GM21529 (cell line): ENCODE measurements around the gene IFNK.
A peak's percentile ranks its signal among the peaks of the same experiment; 100 is the strongest.
"Not testable (repeated sequence)": the region's sequence is repeated elsewhere in the genome, so short reads cannot be mapped to it uniquely, and the experiment has no call there.

Experiments used
- ATAC-seq: cut with Tn5 transposase; IDR thresholded peaks from one replicate; pipeline ENCODE4 v1.9.1; 2021; ENCODE audit not compliant: unreplicated experiment

Gene IFNK, protein sequence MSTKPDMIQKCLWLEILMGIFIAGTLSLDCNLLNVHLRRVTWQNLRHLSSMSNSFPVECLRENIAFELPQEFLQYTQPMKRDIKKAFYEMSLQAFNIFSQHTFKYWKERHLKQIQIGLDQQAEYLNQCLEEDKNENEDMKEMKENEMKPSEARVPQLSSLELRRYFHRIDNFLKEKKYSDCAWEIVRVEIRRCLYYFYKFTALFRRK

GRCh38 chr9:27524236-27524635 lies at the start of gene IFNK:
TSS of gene IFNK (plus strand) at chr9:27524290. CDS start at chr9:27524337, 47 bp downstream.
- ATAC-seq: no peak

DNA sequence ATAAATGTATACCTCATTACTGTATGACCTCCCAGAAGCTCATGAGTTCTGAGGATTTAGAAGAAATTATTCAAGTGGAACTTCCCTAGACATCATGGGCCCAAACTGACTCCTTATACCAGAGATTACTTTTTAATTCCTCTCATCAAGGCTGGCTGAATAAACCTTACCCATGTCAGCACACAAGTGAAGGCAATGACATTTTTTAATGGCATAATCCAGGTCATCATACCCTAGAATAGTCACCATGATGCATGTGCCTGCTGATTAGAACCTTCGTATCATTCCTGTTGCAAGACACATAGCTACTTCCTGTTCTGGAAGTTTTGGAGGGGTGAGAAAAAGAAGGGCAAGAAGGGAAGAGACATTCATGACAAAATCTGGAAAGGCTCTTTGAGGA lies 49.8 kb upstream of the IFNK start:
- ATAC-seq: no peak

DNA sequence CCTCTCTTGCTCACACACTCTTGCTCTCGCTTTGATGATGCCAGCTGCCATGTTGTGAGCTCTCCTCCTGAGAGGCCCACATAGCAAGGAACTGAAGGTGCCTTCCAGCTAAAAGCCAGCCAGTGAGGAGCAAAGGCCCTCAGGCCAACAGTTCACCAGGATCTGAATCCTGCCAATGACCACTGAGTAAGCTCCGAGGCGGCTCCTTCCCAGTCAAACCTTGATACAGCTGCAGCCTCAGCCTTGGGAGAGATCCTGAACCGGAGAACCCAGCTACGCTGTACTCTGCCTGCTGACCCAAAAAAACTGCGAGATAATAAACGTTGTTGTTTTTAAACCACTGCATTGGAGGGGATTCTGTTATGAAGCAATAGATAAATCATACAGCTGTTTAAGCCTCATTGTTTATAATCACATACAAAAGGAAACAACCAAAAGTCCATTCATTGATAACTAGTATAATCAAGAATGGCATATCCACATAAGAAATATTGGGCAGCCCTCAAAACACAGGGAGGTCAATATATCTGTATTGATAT lies 49.0 kb upstream of the IFNK start:
- no peak for ATAC-seq

DNA sequence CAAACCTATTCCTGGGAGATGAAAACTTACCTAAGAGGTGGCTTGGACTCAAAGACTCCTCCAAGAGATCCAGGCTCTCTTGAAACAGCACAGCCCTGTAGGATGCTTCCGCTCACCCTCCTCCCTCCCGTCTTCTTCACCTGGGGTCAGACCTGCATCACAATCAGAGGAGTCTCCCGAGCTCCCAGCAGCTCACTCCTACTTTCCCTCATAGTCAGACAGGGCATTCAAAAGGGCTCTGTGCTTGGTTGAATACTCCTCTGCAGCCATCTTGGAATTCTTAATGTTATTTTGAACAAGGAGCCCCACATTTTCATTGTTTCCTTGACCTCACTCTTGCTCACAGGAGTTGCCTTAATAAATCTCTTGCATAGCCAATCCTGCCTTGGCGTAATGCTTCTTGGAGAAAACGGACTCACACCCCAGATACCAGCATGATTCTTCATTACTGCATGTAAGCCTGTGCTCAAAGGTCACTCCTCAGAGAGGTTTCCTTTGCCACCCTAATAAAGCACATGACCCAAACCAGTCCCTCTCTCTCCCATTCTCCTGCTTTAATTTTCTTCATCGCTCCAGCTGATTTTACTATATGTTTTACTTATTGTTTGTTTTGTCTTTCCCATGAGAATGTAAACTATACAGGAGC lies 47.1 kb upstream of the IFNK start:
- ATAC-seq: no peak

- ATAC-seq: no peak
Observed at GRCh38 chr9:27478322-27478721, 45.8 kb upstream of the IFNK start.

DNA sequence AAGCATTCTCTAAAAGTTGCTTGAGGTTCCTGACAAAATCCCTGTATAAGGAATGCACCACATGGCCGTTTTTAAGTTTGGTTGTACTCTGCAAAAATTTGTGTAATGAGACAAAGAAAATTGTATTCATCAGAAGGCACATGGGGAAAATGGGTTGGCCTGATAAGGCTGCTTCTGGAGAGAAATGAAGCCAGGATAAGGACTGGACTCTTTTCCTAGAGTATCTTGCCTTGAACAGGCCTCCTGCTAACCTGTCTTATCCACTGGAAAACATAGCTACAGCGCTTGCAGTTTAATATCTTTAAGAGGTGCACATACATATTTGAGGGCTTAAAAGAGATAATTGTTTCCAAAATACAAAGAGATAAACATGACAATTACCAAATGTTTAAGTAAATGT lies 41.4 kb upstream of the IFNK start:
- ATAC-seq: no peak

DNA sequence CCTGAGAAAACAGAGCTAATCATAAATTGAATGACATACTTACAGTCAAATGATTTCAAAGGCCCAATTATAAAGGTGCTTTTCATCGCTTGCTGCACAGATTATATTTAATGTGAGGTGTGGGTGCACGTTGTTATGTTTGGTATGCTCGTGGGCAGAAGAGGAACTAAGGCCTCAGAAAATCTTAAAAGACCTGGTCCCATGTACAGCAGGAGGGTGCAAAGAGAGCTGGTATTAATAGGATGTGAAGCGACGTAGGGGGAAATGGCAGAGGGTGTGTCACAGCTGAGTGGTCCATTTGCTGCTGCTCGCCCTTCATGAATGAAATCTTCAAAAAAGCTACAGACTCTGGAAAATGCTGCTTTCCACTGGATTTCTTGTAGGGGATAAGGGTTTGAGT lies 40.5 kb upstream of the IFNK start:
- no peak for ATAC-seq

DNA sequence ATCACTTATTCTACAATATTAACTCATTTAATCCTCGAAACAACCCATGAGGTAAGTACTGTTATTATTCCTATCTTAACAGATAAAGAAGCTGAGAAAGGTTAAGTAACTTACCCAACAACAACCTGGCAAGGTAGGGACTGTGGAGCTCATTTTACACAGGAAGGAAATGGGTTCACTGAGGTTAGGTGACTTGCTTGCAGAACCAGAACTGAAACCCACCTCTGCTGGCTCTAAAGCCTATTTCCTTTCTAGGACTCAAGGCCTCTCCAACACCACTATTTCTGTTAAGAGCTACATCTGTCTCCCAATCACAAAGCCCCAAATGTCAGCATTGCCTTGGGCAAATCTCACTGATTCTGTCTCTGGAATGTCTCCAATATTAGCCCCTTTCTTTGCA lies 38.9 kb upstream of the IFNK start:
- peak; percentile 88 for ATAC-seq

GRCh38 chr9:27487128-27487640 lies 36.9 kb upstream of the IFNK start:
- no peak for ATAC-seq

GRCh38 chr9:27487927-27488326 lies 36.2 kb upstream of the IFNK start:
- no peak for ATAC-seq

- peak; percentile 79 for ATAC-seq
Observed at GRCh38 chr9:27489087-27489876, 34.8 kb upstream of the IFNK start.

DNA sequence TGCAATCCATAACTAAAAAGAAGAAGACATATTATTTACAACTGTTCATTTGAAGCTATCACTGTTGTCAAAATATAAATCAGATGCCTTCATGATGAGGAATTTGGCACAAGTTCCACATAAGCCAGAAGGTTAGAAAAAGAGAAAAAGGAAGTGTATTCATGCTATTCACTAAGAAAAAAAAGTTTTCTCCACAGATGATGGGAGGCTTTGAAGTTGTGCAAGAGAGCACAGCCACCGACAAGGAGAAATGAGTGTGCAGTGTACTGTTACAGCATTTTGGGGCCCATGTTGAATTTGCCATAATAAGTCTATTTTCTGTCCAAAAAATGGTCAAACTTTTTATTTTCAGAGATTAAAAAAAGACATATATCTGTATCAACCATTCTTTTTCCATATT lies 32.9 kb upstream of the IFNK start:
- peak; percentile 27 for ATAC-seq

DNA sequence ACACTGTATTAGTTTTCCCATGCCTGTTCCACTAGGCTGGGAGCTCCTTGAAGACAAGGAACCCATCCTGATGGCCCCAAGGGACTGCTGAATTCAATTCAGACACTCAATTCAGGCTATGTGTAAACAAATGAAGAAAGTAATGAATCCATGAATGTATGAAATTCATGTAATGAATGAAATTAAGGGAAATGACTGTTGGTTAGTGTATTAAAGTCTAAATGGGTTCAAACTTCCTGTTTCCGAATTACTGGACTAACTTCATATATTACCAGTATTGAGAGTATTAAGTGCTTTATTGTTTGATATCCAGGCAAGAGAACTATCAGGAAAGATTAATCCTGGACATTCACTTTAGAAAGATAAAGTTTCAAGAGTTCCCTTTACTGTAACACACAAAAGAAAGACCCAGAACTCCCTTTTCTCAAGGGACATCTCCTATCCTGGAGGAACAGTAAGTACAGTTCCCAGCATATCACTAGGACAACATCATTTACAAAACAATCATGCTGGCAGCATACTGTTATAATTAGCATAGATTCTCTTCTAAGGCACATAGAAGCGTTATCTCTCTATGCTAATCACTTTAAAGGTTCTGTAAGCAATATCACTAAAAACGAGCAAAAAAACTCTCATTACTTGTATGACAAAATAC lies 28.5 kb upstream of the IFNK start:
- ATAC-seq: no peak

DNA sequence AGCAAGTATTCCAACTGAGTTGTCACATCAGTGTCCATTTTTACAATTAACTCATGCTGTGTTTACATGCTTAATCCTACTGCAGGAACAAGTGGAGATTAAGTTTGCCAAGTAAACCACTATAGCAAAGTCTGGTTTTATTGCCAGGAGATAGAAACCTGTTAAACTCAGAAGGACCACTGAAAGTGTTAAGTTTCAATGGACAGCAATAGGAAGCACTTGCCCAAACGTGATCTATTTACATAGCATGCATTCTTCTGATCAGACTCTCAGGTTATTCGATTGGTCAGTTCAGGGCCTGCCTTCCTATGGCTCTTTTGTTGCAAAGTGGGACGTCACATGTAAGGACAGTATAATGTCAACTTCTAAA lies 28.0 kb upstream of the IFNK start:
- no peak for ATAC-seq

- no peak for ATAC-seq
Observed at GRCh38 chr9:27497883-27498417, 26.1 kb upstream of the IFNK start.

- ATAC-seq: no peak
Observed at GRCh38 chr9:27499451-27499850, 24.6 kb upstream of the IFNK start.

GRCh38 chr9:27500902-27501301 lies 23.2 kb upstream of the IFNK start:
- not testable (repeated sequence) for ATAC-seq

- ATAC-seq: no peak
Observed at GRCh38 chr9:27503623-27504022, 20.5 kb upstream of the IFNK start.

DNA sequence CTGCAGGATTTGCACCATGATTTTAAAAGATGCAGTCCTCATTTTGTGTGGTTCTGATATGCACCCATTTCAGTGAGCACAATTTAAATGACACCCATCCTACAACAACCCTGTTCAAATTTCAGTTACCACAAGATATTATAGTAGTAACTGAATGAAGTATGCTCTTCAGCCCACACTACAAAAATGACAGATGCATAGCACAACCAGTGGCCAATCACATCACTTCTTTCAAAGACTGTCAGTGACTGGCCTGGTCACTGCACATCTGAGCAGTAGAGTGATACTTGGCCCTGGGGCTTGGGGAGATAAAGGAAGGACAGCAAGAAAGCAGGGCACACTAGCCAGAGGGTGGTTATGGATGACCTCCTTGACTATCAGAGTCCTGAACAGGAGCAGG lies 19.8 kb upstream of the IFNK start:
- ATAC-seq: no peak

DNA sequence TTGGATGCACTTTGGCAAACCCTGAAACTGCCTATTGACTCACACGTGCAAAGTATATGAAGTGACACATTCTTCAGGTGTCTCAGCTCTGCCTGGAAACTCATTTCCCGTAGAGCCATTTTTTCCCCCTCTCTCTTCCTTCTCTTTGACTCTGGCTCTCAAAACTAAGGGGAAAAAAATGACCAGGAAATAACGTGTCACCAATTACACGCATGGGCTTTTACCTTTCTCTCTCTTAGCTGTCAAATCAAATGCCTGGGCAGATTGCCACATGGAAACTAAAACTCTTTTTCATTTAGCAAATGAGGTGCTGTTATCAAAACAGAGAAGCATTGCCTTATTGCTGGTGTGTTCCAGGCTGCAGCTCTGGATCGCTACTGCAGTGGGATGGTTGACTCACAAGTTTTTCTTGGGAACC lies 18.3 kb upstream of the IFNK start:
- ATAC-seq: no peak

- no peak for ATAC-seq
Observed at GRCh38 chr9:27506981-27507380, 17.1 kb upstream of the IFNK start.
